K562 (cell line): ENCODE results near the gene THOP1. TPM values are rescaled to one million over a fixed set of nuclear protein-coding genes. Genes with fewer than 3 reads are reported as not detected.

Experiments used
- C11orf30 ChIP-seq: fragments of 450-650 bp; IDR thresholded peaks from 2 replicates; pipeline ENCODE4 v1.6.1; 2016; ENCODE audit warnings: low read depth, mild to moderate bottlenecking
- DIDO1 ChIP-seq: fragments of 450-650 bp; IDR thresholded peaks from 2 replicates; pipeline ENCODE4 v1.6.1; 2016; ENCODE audit warnings: low read depth, missing biosample characterization, missing genetic modification characterization
- ERF ChIP-seq: fragments of 450-650 bp; formaldehyde crosslinking; IDR thresholded peaks from 2 replicates; pipeline ENCODE4 v1.4.0; 2020; ENCODE audit warnings: mild to moderate bottlenecking, mixed read lengths
- HDAC3 ChIP-seq: fragments of 450-650 bp; IDR thresholded peaks from 2 replicates; pipeline ENCODE4 v1.6.1; 2018; ENCODE audit warnings: borderline replicate concordance, mild to moderate bottlenecking, moderate library complexity; ENCODE audit not compliant: partially characterized antibody
- KAT7 ChIP-seq: sonication (generic); formaldehyde crosslinking; IDR thresholded peaks from 2 replicates; pipeline ENCODE4 v1.8.0; 2022; ENCODE audit warnings: missing genetic modification reagents, mild to moderate bottlenecking, borderline replicate concordance
- KLF13 ChIP-seq: fragments of 450-650 bp; IDR thresholded peaks from 2 replicates; pipeline ENCODE4 v1.6.1; 2016; ENCODE audit warnings: missing genetic modification characterization, low read depth, mild to moderate bottlenecking, missing compliant biosample characterization, moderate library complexity, borderline replicate concordance
- MYBL2 ChIP-seq, 2 experiments: fragments of 450-650 bp in 1 of 2; sonication (generic) in 1 of 2; formaldehyde crosslinking in 1 of 2; IDR thresholded peaks; 2 replicates each; pipeline versions ENCODE4 v1.6.1 to v1.8.1; 2017 to 2022; ENCODE audit warnings: borderline replicate concordance in 1 of 2, inconsistent platforms in 1 of 2, low read depth in 1 of 2, mild to moderate bottlenecking in 1 of 2, missing genetic modification reagents in 1 of 2, moderate library complexity in 1 of 2
- SAFB ChIP-seq: fragments of 200-400 bp; formaldehyde crosslinking; IDR thresholded peaks from 2 replicates; pipeline ENCODE4 v1.6.1; 2017; ENCODE audit warnings: low read depth, low read length, borderline replicate concordance
- SIN3A ChIP-seq, 2 experiments: fragments of 150-350 bp in 1 of 2; IDR thresholded peaks; 2 replicates each; pipeline ENCODE4 v1.6.1; 2011 to 2016; ENCODE audit warnings: borderline replicate concordance in 2 of 2, low read depth in 2 of 2, low read length in 2 of 2, mild to moderate bottlenecking in 2 of 2, moderate library complexity in 2 of 2; ENCODE audit not compliant: control insufficient read depth in 1 of 2
- THRAP3 ChIP-seq: fragments of 450-650 bp; IDR thresholded peaks from 2 replicates; pipeline ENCODE4 v1.6.1; 2016; ENCODE audit warnings: mild to moderate bottlenecking, inconsistent platforms, borderline replicate concordance
- ZNF224 ChIP-seq: sonication (generic); formaldehyde crosslinking; IDR thresholded peaks from 2 replicates; pipeline ENCODE4 v1.8.0; 2022; ENCODE audit warnings: mild to moderate bottlenecking, missing genetic modification reagents
- ZNF384 ChIP-seq: IDR thresholded peaks from 2 replicates; pipeline ENCODE4 v1.6.1; 2012; ENCODE audit warnings: low read depth, low read length, improper control_type of control experiment
- polyA plus RNA-seq, 8 experiments: library from polyadenylated mRNA; depleted of rRNA in 4 of 8; stranded (reverse) in 5 of 8; unstranded in 3 of 8; fragments of >200 nt; fragmentation: Nextera tagmentation in 2 of 8; fragmentation: Illumina TruSeq in 1 of 8; extraction: Ambion mirVana in 2 of 8; extraction: Trizol in 1 of 8; gene quantifications; 2 replicates each; pipeline versions ENCODE4 v1.2.1 to v1.2.3, GENCODE V29; 2011 to 2014; ENCODE audit warnings: inconsistent platforms in 1 of 8, missing spikeins in 1 of 8
- total RNA-seq, 7 experiments: library from RNA; depleted of rRNA in 6 of 7; stranded (reverse); fragments of >200 nt in 6 of 7; fragmentation: Illumina TruSeq in 2 of 7; extraction: Trizol in 2 of 7; gene quantifications; 2 replicates each; pipeline versions ENCODE4 v1.2.1 to v1.2.3, GENCODE V29; 2011 to 2021; ENCODE audit warnings: low replicate concordance in 1 of 7
- TF ChIP-seq, protein P1 (sequence below): sonication (generic); formaldehyde crosslinking; IDR thresholded peaks from 2 replicates; pipeline ENCODE4 v1.9.0; 2022; ENCODE audit warnings: mild to moderate bottlenecking, missing genetic modification reagents
- TF ChIP-seq, protein P2 (sequence below), 2 experiments: IDR thresholded peaks; 2 replicates each; pipeline ENCODE4 v1.6.1; 2012; ENCODE audit warnings: improper control_type of control experiment in 2 of 2, low read depth in 2 of 2, low read length in 2 of 2, borderline replicate concordance in 1 of 2
- TF ChIP-seq, protein P3 (sequence below): fragments of 450-650 bp; conservative IDR thresholded peaks from 2 replicates; pipeline ENCODE4 v1.6.1; 2016; ENCODE audit warnings: missing genetic modification characterization, low read depth, mild to moderate bottlenecking, control low read depth, missing compliant biosample characterization
- TF ChIP-seq, protein P4 (sequence below): sonication (generic); formaldehyde crosslinking; IDR thresholded peaks from 2 replicates; pipeline ENCODE4 v1.8.0; 2022; ENCODE audit warnings: mild to moderate bottlenecking, missing genetic modification reagents, borderline replicate concordance
- TF ChIP-seq, protein P5 (sequence below): fragments of 250-450 bp; sonication (Bioruptor Pico); IDR thresholded peaks from 2 replicates; pipeline ENCODE4 v1.6.1; 2021; ENCODE audit warnings: mild to moderate bottlenecking

Gene THOP1
- total and polyA plus RNA-seq, 9 of the 15 experiments (the other 6 are each of a cell fraction or from before 2014, with no cell fraction given): 1.3 to 255 (median 96.1) TPM

DNA sequence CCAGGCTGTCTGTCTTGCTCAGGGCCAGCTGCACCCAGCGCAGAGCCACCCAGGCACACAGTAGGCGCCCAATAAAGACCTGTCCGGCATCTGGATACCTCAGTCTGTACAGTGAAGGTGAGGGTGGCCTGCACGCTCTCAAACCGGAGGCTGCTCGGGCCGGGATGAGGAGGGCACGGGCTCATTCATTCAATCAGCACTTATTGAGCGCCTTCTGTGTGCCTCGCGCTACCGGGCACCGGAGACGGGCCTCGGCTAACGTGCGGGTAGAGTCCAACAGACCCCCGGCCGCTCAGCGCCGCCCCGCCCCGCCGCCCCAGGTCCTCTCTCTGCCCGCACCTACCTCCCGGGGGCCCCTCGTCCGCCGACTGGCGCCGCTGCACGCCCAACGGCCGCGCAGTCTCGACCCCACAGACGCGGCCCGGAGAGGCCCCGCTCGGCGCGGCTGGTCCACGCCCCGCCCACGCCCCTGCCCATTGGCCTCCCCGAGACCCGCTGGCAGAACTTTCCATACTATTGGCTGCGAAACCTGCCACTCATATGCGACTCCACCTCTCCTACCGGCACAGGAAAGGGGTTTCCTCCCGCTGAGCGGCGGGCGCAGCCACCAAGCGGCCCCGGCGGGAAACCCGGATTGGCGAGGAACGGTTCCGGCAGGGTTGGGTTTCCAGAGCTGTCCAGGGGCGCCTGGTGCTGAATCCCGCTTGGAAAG is 45.5 kb upstream of the THOP1 start, which contains the start of gene SLC39A3 (continued):
- TF ChIP-seq MYBL2 (IDR thresholded peaks at IDR 0.05; ENCODE audit: low read depth): no peak; the same call in 1 of the 2 replicates
- no peak for TF ChIP-seq MYBL2 (CRISPR knock-in tag; IDR thresholded peaks at IDR 0.05; ENCODE audit: borderline replicate concordance)
- TF ChIP-seq SIN3A (IDR thresholded peaks at IDR 0.05; ENCODE audit: borderline replicate concordance in 2 of 2, control insufficient read depth in 1 of 2, low read depth in 2 of 2, low read length in 2 of 2): peak; percentile 97 to 98
- TF ChIP-seq SAFB: peak; percentile 87
- peak; percentile 73; the same call in 1 of the 2 replicates for TF ChIP-seq ERF (CRISPR knock-in tag)
- TF ChIP-seq, protein P1, sequence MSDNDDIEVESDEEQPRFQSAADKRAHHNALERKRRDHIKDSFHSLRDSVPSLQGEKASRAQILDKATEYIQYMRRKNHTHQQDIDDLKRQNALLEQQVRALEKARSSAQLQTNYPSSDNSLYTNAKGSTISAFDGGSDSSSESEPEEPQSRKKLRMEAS (CRISPR knock-in tag): peak; percentile 58
- TF ChIP-seq, protein P2, sequence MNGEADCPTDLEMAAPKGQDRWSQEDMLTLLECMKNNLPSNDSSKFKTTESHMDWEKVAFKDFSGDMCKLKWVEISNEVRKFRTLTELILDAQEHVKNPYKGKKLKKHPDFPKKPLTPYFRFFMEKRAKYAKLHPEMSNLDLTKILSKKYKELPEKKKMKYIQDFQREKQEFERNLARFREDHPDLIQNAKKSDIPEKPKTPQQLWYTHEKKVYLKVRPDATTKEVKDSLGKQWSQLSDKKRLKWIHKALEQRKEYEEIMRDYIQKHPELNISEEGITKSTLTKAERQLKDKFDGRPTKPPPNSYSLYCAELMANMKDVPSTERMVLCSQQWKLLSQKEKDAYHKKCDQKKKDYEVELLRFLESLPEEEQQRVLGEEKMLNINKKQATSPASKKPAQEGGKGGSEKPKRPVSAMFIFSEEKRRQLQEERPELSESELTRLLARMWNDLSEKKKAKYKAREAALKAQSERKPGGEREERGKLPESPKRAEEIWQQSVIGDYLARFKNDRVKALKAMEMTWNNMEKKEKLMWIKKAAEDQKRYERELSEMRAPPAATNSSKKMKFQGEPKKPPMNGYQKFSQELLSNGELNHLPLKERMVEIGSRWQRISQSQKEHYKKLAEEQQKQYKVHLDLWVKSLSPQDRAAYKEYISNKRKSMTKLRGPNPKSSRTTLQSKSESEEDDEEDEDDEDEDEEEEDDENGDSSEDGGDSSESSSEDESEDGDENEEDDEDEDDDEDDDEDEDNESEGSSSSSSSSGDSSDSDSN (IDR thresholded peaks at IDR 0.05; ENCODE audit: borderline replicate concordance in 1 of 2, low read depth in 2 of 2, low read length in 2 of 2): peak in 1 of 2 experiments; percentile 59; a peak in 1 of 4 replicates
- TF ChIP-seq ZNF384: peak; percentile 47
- peak; percentile 78 for TF ChIP-seq C11orf30
- TF ChIP-seq, protein P3, sequence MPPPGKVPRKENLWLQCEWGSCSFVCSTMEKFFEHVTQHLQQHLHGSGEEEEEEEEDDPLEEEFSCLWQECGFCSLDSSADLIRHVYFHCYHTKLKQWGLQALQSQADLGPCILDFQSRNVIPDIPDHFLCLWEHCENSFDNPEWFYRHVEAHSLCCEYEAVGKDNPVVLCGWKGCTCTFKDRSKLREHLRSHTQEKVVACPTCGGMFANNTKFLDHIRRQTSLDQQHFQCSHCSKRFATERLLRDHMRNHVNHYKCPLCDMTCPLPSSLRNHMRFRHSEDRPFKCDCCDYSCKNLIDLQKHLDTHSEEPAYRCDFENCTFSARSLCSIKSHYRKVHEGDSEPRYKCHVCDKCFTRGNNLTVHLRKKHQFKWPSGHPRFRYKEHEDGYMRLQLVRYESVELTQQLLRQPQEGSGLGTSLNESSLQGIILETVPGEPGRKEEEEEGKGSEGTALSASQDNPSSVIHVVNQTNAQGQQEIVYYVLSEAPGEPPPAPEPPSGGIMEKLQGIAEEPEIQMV (tag): no peak
- TF ChIP-seq THRAP3: peak; percentile 90
- peak; percentile 93 for TF ChIP-seq DIDO1
- peak; percentile 21 for TF ChIP-seq HDAC3
- TF ChIP-seq ZNF224 (CRISPR knock-in tag): peak; percentile 91; the same call in 1 of the 2 replicates
- TF ChIP-seq, protein P4, sequence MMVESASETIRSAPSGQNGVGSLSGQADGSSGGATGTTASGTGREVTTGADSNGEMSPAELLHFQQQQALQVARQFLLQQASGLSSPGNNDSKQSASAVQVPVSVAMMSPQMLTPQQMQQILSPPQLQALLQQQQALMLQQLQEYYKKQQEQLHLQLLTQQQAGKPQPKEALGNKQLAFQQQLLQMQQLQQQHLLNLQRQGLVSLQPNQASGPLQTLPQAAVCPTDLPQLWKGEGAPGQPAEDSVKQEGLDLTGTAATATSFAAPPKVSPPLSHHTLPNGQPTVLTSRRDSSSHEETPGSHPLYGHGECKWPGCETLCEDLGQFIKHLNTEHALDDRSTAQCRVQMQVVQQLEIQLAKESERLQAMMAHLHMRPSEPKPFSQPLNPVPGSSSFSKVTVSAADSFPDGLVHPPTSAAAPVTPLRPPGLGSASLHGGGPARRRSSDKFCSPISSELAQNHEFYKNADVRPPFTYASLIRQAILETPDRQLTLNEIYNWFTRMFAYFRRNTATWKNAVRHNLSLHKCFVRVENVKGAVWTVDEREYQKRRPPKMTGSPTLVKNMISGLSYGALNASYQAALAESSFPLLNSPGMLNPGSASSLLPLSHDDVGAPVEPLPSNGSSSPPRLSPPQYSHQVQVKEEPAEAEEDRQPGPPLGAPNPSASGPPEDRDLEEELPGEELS (CRISPR knock-in tag): peak; percentile 89; the same call in 1 of the 2 replicates
- TF ChIP-seq KAT7 (CRISPR knock-in tag): 0 out of 2 replicates have a peak, but pooled peaks have one; percentile 71
- TF ChIP-seq KLF13 (tag): no peak
- TF ChIP-seq, protein P5, sequence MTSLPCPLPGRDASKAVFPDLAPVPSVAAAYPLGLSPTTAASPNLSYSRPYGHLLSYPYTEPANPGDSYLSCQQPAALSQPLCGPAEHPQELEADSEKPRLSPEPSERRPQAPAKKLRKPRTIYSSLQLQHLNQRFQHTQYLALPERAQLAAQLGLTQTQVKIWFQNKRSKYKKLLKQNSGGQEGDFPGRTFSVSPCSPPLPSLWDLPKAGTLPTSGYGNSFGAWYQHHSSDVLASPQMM (CRISPR knock-in tag): no peak
